NCI-H82 (cell line): ENCODE results near the gene PRSS53.
"Not testable (repeated sequence)": the region's sequence is repeated elsewhere in the genome, so short reads cannot be mapped to it uniquely, and the experiment has no call there.

ENCODE experiments used
- DNase-seq: peaks from one replicate; lab custom pipeline; 2025; lab: John Stamatoyannopoulos, UW

Gene PRSS53

DNA sequence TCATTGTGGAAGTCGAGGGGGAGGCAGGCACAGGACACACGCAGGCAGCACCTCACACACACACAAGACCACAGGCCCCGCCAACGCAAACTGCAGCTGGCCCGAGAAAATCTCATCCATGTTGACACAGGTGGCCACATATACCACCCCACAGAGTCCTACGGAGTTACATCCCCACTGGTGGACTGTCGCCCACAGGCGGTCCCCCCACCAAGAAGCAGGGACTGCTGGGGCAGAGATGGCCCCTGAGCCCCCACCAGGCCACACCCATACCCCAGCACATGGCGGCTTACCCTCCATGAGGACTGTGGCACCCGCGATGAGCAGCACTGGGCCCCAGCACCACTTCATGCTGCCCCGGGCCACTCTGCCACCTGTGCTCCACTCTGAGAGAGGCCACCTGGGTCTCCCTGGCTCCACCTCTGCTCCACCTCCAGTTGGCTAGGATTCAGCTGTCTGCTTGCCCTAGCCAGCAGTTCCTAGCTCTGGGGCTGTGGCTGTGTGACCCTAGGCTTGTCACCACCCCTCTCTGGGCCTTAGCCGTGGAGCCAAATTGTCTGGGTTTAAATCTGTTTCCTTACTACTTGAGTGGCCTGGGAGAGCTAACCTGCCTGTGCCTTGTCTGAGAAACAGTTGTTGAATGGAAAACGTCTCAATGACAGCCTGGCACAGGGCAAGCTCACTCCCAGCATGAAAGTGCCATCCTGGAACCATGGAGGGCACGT lies at the start of gene PRSS53:
TSS of gene PRSS53 (minus strand) at position 485 of the 725 bp plus-strand sequence. CDS start at position 351, 134 bp downstream.
- no peak for DNase-seq

DNA sequence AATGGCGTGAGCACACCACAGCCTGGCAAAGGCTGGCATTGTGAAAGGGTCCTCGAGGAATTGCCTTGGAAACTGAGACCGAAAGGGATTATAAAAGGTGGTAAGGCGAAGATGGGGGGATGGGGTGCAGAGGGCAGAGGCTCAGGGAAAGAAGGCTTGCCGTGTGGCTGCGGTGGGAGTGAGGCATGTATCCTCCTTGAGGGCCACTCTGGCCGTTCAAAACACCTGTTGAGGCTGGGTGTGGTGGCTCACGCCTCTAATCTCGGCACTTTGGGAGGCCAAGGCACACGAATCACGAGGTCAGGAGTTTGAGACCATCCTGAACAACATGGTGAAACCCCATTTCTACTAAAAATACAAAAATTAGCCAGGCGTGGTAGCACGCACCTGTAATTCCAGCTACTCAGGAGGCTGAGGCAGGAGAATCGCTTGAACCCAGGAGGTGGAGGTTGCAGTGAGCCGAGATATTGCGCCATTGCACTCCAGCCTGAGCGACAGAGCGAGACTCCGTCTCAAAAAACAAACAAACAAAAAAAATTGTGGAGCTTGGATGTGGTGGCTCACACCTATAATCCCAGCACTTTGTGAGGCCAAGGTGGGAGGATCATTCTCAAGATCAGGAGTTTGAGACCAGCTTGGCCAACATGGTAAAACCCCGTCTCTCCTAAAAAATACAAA lies 48.2 kb upstream of the PRSS53 start:
- not testable (repeated sequence) for DNase-seq

DNA sequence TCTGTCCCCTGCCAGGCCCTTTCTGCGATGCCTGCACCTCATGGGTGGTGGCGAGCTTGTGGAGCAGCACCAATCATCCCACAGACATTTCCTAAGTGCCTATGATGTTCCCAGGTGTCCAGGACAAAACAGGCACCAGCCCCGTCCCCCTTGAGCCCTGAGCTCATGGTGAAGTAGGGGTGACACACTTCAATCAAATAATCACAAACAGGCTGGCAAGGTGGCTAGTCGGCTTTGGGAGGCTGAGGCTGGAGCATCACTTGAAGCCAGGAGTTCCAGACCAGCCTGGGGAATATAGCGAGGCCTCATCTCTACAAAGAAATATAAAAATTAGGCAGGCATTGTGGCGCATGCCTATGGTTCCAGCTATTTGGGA lies 47.5 kb upstream of the PRSS53 start:
- no peak for DNase-seq

DNA sequence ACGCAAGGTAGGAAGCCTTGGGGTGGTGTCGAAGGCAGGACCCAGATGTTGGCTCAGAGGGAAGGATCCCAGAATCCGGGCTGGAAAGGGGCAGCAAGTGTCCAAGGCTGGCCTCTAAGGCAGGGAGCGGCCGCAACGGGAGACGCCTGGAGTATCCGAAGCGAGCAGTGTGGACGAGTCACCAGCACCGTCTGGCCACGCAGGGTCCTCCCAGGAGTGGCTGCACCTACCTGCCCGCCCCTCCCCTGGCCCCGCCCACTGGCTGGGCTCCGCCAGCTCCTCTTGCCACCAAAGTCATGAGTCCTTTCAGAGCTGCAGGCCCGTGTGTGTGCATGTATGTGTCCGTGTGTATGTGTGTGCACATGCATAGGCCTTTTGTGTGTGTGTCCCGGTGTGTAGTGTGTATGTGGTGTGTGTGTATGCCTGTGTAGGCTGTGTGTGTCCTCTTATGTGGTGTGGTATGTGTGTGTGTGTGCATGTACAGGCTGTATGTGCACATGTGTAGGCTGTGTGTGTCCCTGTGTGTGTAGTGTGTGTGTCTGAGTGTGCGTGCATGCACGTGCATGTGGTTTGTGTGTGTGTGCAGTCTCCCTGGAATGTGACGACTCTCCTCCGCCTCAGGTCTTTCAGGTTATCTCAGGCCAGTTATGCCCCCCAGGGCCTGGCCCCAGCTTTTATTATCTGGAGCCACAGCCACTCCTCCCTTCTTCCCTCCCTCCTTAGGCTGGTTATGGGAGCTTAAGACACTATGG lies 47.0 kb upstream of the PRSS53 start, which contains the start of gene PRSS8:
TSS of gene PRSS8 (minus strand) at position 193 of the 752 bp plus-strand sequence. CDS start 229 bp downstream, outside the sequence.
- peak; percentile 14 for DNase-seq

DNA sequence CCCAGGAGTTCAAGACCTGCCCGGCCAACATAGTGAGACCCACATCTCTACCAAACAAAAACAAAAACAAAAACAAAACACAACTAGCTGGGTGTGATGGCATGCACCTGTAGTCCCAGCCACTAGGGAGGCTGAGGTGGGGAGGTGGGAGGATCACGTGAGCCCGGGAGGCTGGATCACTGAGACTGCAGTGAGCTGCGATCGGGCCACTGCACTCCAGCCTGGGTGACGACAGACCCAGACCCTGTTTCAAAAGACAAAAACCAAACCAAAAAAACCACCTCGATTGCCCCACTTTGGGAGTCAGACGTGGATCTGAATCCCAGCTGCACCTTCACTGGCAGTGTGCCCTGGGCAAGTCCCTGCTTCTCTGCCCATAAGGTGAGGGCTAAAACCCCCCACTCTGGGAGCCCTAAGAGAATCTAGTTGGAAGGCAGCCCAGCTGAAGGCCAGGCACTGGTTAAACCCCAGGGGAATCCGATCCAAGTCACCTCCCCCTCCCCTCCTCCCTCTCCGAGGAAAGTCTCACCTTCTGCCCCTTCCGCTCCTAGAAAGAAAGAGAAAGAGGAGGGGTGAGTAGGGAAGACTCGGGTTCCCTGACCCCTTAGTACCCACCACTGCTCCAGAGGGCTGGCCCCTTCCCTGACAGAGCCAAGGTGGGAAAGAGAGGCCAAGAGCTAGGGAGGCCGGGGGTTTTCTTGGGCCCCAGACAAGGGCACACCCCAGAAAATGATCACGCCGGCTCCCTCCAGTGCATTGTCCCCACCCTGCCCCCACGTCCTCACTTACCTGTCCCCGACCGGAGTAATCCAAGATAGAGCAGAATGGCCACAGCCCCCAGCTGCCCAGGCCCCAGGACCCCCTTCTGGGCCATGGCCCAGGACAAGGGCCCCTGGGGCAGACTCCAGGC lies 46.1 kb upstream of the PRSS53 start:
- peak; percentile 87 for DNase-seq

DNA sequence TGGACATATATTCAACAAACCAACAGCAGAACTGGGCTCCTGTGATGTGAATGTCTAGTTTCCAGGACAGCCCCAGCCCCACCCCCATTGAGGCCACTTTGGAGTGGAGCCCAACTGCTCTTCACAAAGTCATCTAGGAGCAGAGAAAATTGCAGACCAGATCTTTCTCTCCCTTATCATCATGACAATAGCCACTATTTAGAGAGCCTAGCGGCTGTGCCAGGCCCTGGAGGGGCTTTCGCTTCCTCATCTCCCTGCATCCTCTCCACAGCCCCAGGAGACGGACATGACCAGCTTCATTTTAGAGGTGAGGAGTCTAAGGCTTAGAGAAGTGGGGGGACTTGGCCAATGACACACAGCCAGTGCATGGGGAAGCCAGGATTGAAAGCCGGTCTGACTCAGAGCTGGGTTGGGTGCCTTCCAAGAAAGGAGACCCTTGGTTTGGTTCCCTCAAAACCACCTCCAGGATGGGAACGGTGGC lies 45.4 kb upstream of the PRSS53 start:
- no peak for DNase-seq

DNA sequence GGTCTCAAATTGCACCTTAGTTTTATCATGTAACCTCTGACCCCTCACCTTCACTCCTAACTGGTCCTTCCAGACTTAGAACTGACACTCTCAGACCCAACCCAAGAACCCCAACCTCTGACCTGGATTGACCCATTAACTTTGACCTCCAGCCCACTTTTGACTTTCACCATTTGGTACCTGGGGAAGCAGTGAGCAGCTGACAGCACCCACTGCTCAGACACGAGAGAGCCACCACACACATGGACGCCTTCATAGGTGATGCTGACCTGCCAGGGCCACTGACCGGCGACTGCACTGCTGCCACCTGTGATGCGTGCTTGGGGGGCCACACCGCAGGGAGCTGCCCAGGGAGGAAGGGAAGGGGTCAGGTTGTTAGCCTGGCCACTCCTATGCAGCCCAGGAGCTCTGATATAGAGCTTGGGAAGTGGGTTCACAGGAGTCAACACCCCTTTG lies 44.3 kb upstream of the PRSS53 start:
- no peak for DNase-seq

DNA sequence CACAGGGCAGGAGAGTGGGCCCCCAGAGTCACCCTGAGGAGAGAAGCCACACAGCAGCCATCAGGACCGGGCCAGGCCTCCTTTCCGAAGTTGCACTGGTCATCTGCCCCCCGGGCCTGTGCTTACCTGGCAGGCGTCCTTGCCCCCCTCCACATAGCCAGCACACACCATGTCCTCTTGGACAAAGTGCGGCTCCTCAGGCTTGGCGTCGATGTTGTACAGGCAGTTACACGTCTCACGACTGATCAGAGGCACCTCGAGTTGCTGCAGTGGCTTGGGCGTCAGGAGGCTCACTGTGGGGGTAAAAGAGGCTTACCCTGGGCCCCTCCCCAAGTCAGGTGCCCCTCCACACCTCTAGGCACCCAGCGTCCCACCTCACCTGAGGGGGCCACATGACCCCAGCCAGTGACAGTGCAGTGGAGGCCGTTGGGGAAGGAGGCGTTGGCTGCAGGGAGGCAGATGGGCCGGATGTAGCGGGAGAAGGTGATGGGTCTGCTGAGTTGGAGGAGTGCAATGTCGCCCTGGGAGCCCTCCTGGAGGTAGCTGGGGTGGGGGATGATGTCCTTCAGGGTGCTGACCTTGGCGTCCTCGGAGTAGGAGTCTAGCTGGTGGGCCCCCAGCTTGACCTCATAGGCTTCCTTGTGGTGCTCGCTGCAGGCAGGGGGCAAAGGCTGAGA lies 43.7 kb upstream of the PRSS53 start:
- no peak for DNase-seq

DNA sequence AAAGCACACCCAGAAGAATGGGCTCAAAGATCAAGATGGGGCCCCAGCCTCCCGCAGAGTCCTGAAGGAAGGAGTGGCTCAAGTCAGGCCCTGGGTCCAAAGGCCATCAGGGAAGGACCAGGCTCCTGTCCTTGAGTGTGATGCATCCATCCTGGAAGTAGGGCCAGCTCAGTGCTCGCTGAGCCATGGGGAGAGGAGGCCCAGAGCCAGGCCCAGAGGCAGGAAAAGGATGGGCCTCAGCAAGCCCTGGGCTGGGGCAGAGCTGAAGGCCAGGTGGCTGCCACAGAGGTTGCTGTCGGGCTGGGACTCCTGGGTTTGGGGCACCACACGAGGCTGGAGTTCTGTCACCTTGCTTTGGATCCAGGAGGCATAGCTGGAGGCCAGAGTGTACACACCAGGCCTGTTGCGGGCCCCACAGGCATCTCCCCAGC lies 43.1 kb upstream of the PRSS53 start:
- DNase-seq, result no peak

DNA sequence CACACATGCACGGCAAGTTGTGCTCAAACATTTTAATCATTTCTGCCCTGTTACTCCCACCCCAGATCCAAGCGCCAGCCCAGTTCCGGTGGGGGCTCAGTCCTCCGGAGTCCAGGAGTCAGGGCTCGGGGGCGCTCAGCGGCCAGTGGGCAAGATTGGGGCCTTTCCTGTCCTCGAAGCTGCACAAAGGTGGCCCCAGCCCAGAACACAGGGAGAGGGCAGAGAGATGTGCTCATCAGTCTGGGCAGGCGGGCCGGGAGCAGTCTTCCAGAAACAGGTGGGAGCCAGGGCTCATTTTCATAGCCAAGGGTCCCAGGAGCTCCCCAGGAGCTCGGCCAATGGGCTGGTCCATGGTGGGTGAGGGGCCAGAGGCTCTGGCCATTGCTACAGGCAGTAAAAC lies 42.7 kb upstream of the PRSS53 start:
- no peak for DNase-seq

DNA sequence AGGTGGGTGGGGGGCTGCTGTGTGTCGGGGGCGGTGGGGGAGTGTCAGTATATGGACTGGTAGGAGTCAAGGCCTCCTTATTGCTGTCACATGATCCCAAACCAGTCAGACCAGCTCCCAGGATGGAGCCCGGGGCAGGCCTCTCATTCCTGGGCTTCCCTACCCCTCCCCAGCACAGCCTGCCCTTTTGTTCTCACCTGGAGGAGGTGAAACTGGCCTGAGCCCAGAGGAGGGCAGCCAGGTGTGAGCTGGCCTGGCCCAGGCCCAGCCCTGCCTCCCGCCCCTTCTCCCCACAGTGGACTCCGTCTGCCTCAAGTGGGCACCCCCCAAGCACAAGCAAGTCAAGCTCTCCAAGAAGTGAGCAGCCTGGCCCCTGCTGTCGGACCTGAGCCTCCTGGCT lies 42.2 kb upstream of the PRSS53 start:
- no peak for DNase-seq

DNA sequence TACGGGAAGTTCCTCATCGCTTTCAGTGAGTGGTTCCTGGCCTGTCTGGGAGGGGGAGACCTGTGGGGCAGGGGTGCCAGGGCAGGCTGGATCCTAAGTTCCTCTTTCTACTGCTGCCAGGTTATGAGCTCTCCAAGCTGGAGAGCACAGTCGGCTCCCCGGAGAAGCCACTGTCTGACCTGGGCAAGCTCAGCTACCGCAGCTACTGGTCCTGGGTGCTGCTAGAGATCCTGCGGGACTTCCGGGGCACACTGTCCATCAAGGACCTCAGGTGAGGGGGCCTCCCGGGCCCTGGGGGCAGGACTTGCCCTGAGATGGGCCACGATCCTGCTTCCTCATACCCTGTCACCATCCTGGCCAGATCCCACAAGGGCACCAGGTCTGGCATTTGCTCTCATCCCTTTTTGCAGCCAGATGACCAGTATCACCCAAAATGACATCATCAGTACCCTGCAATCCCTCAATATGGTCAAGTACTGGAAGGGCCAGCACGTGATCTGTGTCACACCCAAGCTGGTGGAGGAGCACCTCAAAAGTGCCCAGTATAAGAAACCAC lies 41.7 kb upstream of the PRSS53 start:
- no peak for DNase-seq

DNA sequence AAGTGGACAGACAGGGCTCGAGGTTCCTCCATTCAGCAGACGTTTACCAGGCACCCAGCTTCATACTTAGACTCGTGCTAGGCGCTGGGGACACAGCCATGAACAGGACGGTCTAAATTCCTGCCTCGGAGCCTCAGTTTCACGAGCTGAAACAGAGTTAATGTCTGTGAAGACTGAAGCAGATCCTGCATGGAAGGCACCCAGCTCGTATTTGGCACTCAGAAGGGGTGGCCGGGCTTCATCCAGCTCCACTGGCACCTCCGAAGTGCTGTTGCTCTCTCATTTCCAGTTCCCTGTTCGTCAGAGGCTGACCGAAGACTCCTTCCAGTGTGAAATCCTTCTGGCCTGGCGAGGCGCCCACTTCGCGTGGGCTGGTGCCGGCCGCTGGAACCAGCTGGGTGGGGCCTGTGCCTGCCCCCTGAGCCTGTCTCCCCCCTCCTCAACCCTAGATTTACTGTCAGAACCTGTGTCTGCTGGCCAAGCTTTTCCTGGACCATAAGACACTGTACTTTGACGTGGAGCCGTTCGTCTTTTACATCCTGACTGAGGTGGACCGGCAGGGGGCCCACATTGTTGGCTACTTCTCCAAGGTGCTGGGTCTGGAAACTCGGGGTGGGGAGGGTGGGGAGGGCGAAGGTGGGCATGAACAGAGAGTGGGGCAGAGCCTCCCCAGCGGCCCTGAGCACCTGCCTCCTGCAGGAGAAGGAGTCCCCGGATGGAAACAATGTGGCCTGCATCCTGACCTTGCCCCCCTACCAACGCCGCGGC lies 41.0 kb upstream of the PRSS53 start:
- no peak for DNase-seq

DNA sequence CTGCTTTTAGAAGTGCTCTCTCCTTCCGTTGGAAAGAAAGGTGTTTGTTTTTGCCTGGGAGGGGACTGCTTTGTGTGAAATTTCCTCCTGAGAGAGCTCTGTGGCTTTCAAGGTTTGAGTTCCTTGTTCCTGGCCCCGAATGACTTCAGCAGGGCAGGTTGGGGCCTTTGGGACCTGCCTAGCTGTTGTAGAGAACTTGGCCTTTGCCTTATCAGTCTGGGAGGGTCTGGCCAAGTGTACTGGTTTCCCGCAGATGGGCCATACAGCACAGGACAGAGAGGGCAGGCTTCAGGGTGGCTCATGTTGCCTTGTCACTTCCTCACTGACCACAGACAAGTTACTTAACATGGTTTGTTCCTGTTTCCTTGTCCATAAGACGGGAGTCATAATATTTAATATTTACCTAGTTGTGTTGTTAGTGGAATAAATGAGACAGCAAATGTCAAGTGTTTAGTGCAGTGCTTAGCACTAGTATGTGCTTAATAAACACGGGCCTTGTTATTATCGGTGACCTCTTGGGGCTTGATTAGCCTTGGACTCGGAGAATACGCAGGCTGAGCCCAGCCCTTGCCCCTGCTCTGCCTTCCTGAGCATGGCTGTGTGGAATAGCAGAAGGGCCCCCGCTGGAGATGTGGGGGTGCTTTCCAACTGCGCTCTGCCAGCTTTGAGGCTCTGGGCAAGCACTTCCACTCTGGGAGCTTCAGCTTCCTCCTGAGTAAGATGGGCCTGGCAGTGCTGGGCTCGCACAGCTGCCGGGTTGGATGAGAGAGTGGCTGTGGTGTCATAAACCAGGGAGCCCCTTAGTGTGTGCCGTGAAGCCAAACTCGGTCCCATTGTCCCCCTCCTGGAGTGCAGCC lies 40.2 kb upstream of the PRSS53 start:
- DNase-seq, result no peak

DNA sequence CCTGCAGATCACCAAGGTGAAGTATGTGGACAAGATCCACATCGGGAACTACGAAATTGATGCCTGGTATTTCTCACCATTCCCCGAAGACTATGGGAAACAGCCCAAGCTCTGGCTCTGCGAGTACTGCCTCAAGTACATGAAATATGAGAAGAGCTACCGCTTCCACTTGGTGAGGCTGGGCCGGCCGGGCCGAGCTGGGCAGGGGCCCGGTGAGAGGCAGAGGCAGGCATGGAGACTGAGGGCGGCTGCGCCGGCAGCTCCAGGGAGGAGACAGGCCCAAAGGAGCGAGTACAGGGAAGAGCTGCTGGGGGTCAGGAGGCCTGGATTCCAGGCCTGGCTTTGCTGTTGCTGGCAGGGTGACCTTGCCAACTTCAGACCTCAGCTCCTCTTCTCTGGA lies 38.4 kb upstream of the PRSS53 start:
- no peak for DNase-seq

DNA sequence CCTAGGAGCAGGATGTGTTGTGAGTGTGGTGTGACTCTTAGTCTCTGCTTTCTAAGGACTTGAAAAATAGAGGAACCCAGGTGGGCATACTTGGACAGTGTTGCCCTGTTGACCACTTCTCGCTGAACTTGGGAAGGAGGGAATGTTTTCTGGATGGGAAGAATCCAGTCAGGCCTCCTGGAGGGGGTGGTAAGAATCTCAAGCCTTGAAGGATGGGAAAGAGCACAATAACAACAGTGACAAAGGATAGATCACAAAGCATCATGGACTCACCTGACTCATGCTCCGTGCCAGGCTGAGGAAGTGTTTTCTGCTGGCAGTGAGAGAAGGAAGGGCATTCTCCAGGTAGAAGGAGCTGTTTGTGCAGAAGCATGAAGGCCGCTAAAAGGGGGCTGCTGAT lies 37.1 kb upstream of the PRSS53 start:
- DNase-seq, result no peak

DNA sequence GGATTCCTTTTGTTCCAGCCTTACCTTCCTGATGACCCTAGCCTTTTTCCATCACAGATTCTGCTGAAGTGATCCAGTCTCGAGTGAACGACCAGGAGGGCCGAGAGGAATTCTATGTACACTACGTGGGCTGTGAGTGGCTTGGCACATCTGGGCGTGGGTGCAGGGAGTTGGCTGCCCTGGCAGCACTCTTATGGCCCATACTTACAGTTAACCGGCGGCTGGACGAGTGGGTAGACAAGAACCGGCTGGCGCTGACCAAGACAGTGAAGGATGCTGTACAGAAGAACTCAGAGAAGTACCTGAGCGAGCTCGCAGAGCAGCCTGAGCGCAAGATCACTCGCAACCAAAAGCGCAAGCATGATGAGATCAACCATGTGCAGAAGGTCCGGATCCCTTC lies 31.4 kb upstream of the PRSS53 start:
- no peak for DNase-seq

DNA sequence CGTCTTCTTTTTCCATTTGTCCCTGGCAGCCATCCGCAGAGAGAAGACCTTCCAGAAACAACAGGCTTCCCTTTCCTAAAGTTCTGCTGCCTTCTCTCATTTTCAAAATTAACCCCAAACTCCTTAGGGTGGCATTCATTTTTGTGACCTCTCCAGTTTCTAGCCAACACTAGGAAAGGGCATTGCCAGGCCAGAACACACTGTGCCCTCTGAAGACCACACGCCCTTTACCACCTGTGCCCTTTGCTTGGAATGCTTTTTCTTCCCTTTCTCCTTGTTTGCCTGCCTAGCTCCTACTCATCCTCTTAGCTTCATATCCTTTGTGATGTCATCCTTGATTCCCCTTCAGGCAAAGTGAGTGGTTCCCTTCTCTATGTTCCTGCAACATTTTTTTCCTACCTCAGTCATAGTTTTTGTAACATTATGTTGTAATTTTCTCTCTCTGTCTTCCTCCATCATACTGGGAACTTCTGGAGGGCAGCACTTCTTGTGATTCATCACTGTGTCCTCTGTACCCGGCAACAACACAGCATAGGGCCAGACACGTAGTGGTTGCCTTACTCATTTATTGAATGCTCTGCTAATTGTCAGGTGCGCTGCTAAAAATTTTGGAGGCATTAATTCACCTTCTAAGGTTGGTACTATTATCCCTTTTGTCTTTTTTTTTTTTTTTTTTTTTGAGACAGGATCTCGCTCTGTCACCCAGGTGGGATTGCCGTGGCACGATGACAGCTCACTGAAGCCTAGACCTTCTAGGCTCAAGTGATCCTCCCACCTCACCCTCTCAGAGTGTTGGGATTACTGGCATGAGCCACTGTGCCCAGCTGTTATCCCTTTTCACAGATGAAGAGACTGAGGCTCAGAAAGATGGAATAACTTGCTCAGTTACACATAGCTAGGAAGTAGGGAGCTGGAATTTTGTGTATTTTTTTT lies 29.7 kb upstream of the PRSS53 start:
- DNase-seq, result no peak
